Stimulated activated CD8-positive, alpha-beta memory T cell treated with anti-CD3 and anti-CD28 coated beads, Interleukin-7, amount 100 ng/mL, for 4 hours (primary cell): ENCODE results near the gene SLC51B.
"Not testable (repeated sequence)": the region's sequence is repeated elsewhere in the genome, so short reads cannot be mapped to it uniquely, and the experiment has no call there.

Source experiments
- DNase-seq, 2 donors: peaks; one replicate each; pipeline ENCODE4 v3.0.0-alpha.2; 2020; ENCODE audit warnings: low read depth in 2 of 2

Gene SLC51B

DNA sequence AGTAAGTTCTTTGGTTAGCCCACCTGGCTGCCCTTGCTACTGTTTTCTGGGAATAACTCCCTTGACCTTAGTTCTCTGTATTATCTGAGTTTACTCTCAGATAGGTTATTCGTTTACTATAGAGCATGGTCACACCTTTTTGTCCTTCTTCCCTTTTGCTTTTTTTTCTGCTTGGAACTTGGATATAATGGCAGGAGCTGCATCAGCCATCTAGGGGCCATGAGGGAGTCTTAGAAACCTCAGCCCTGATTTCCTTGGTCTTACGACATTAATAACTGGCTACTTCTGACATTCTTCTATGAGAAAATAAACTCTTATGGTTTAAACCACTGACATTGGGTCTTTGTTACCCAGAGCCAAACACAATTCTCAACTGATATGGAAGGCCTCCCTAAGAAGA, 3.4 kb upstream of the SLC51B start:
- DNase-seq = no peak

DNA sequence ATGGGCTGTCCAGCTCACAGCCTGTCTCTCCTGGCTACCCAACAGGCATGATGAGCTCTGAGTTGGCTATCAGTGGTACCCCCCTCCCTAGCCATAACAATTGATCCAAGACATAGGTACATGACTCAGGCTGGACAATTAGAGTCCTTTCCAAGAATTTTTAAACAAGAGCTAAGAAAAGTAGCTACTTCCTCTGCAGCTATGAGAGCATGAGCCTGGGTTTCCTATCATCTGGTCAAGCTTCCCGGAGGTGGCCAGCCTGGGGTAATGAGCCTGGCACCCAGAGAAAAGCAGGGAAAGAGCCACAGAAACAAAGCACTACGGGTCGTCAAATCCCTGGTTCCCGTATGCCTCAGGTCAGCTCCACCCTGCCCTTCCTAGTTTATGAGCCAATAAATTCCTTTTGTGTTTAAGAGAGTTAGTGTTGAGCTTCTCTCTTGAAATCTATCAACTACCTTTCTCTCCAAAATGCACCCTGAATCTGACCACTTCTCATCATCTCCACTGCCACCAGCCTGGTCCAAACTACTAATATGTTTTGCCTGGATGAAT, 2.3 kb upstream of the SLC51B start:
- DNase-seq = no peak

DNA sequence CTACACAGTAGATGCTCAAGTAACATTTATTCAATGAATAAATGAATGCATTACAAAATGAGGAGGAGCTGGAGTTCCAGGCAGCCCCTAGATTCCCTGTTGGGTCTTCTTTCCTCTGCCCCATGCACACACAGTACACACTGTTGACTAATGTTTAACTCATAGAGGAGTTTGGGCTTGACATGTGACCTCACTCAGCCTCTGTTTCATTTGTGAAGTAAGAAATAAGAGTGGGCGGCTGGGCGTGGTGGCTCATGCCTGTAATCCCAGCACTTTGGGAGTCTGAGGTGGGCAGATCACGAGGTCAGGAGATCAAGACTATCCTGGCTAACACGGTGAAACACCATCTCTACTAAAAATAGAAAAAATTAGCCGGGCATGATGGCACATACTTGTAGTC, 969 bp upstream of the SLC51B start:
- DNase-seq = not testable (repeated sequence)

DNA sequence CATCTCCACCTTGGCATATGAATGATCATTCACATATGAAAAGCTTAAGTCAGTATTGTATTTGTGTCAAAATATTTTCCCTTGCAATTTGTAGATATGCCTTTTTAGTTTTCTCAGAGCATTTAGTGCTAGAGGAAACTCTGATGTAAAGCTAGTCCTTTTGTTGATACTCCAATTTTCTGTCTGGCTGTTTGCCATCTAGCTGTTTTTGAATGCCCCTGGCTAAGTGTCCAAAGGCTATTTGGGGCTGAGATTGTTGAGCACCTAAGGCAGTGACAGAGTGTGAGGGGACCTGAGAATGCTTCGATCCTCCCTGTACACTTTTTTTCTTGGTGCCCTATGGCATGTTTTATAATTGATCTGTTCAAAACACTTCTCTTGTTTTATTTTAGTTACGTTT, 3.1 kb downstream of the SLC51B start:
- DNase-seq = no peak

DNA sequence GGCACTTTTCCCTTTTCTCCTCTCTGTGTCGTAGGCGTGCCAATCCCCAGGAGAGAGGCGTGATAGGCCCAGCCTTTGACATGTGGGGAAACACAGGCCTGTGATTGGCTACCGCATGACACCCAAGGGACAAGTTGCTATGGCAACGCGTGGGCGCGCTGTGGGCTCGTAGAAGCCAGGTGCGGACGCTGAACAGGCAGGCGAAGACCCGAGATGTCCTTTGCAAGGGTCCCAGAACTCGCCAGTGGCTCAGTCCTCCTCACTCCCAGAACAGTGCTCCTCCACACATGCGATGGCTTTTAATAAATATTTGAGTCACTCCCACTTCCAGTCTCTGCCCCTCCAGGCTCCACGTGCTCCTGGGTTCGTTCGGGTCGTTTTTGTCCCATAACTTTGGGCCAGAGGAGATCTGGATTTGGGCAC, 4.2 kb downstream of the SLC51B start:
- peak; percentile 82 to 86 for DNase-seq

DNA sequence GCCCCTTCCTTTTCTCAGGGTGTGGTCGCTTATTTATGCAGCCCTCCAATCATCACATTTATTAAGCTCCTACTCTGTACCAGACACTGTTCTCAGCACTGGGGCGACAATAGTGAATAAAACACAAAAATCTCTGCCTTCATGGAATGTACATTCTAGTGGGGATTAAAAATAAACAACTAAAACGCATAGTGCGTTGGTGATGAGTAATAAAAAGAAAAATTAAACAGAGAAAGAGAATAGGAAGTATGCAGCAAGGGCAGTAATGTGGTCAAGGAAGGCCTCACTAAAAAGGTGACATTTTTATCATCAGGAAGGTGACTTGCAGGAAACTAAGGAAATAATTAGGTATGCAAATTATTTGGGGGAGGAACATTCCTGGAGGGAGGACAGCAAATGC, 5.1 kb downstream of the SLC51B start:
- DNase-seq = no peak

DNA sequence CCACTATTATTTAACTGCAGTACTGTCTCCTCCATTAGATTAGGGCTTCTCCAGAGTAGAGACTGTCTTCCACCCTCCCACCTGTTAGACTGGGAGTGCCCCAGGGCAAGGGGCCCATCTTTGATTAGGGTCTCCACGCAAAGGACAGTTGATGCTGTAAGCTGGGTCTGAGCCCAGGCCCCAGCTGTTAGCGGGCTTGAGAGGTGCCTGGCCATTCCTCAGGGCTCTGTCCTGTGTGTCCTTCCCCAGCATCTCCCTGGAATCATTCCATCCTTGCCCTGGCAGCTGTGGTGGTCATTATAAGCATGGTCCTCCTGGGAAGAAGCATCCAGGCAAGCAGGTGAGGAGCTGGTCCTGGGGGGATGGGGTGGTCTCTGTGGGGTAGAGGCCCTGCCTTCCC, 6.1 kb downstream of the SLC51B start:
- DNase-seq = no peak

DNA sequence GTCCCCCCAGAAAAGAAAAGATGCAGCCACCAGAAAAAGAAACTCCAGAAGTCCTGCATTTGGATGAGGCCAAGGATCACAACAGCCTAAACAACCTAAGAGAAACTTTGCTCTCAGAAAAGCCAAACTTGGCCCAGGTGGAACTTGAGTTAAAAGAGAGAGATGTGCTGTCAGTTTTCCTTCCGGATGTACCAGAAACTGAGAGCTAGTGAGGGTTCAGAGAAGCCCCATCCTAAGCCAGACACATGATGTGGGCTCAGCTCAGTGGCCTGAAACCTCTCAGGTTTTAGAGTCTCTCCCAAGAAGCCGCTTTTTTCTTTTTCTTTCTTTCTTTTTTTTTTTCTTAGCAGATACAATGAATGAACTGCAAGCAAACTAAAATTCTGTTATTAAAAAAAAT, 7.8 kb downstream of the SLC51B start:
- DNase-seq = no peak

DNA sequence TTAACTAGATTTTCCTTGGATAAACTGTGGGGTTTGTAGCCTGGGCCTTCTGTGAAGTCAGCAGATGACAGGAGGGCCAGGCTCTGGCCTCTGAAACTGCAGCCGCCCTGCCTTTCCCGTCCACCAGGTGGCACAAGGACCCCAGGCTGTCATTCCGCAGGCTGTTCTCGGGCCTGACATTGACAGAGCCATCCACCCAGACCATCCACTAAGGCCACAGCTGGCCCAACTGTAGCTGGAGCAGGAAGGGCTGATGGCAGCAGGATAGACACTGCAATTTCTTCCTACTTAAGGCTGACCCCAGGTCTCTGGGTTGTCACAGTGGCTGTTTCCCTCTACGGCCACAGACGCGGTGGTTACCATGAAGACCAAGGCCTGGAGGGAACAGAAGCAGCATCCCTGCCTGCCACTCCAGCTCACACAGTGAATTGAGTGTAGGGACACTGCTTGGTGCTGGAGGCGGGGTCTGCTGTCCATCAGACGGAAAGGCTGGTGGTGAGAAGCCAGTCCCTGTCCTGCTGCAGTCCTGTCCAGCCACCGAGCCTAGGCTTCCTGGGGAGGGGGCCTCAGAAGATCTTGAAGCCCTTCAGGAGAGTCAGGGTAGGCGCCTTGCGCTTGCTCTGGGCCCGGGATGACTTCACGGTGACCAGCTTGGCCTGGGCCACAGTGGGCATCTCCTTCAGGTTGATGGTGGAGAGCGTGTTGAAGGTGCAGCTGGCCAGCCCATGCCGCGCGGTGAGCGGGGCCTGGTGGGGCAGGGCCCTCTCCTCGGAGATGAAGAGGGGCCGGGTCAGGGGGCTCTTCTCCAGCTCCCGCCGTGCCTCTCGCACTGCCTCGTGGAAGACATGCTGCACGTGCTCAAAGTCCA, 9.4 kb downstream of the SLC51B start:
- peak; percentile 12 to 23 for DNase-seq

DNA sequence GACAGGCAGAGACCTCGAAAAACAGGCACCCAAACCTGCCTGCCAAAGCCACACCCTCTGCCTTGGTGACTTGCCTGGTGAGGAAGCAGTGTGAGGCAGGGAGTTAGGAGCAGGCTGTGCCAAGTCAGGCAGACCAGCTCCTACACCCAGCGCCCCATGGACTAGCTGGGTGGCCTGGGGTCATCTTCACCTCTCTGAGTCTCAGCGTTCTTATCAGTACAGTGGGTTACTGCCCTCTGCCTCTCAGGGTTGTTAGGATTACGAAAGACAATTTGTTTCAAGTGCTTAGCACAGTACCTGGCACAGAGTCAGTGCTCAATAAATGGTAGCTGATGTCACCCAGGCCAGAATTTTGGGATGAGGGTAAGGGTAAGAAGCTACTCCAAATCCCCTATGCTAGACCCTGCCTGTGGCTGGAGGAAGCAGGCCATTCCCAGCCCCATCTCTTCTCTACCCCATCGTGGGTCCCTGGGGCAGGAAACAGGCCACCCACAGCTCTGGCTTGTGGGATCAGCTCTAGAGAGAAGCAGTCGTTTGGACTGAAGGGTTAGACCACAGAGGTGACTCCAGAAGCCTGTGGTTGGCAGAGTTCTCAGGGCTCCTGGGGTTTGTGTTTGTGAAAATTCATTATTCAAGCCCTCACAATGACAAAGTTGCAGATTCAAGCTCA, 10.1 kb downstream of the SLC51B start:
- no peak for DNase-seq

DNA sequence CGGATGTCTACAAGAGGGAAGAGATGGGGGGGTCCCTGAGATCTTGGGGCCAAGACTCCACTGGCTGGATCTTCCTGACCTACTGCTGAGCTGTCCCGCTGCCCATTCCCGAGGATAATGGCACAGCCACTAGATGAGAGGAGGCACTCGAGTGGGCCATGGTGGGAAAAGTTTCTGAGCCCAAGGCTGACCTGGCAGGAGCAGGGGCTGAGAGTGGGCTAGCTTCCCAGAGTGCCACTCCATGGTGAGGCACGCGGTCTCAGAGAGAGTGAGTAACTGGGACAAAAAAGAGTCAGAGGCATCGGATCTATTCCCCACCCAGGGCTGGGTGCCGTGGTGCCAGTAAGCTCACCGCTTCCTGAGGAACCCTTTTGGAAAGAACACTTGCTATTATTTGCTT, 10.9 kb downstream of the SLC51B start:
- no peak for DNase-seq

DNA sequence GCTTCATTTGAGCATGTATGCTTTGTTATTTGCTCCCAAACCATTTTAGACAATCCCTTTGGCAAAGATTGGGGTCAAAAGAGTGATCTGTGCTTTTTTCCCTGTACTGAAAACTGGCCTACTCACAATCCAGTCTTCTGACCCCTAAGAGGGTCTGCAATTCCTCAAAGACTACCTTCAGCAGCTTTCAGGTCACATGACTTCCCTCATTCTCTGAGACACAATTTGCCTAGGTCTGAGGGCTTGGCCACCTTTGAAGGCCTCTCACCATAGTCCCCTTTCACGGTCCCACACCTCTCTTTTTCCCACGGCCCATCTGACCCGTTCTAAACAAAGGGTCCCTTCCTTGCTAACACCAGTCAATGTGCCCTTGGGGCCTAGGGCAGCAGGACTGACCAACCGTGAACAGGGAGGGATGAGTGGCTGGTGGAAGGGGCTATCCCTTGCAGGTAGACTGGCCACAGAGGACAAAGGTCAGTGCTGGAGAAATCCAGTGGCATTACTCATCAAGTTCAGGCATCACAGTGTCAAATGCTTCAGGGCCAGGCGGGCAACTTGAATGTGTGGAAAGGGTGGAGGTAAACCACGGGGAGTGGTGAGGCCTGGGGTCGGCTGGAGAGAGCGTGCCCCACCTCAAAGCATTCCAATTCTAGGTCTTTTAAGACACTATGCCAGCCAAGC, 11.8 kb downstream of the SLC51B start:
- DNase-seq = no peak

DNA sequence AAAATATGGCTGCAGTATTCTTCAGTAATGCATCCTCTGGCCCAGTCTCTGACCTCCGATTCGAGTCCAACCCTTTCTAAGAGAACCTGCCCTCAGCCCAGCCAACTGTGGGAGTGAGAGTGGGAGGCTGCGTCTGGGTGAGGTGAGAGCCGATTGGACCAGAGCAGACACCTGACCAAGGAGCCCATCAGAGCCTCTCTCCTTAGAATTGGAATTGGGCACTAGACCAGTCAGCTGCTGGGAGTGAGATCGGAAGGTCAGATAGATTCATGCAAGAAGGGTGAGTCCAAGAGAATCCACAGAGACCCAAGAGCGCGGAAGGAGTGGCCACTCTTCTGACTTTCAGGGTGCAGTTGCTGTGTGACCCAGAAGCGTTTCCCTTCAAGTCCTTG, 12.4 kb downstream of the SLC51B start:
- DNase-seq = no peak

DNA sequence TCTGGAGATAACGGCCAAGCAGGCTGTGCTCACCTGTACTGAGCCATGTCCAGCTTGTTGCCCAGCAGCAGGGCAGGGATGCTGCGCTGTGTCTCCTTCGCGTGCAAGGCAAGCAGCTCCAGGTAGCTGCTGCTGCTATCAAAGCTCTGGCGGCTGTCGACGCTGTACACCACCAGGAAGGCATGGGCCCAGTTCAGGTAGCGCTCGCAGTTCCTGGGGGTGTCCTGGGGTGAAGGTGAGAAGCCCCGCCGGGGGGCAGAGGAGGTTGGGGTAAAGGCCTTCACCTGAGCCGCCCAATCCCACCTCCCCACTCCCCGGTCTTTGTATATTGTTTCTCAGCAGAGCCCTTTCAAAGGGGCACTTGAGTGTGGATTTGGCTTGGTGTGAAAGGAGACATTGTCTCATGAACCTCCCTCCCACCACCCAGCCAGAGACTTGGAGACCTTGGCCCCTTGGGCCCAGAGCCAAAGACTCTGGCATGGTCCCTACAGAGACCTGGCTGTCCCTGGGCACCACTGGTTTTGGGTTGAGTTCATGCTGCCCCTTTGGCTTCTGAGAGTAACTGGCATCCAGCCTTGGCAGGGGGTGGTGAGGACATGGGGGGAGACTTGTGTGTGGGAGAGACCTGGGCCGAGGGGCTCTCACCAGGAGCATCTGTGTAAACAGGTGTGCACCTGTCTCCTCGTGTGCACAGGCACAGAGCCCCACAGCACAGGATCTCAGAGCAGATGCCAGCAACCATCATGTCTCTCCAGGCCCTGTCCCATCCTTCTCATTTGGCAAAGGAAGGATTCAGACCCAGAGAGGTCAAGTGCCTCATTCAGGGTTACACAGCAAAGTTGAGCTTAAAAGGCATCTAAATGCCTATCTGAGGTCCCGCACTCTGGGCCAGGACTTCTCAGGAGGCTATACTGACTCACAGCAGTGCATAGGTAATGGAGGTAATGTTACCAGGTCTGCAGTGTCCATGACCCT, 13.5 kb downstream of the SLC51B start:
- DNase-seq = no peak

DNA sequence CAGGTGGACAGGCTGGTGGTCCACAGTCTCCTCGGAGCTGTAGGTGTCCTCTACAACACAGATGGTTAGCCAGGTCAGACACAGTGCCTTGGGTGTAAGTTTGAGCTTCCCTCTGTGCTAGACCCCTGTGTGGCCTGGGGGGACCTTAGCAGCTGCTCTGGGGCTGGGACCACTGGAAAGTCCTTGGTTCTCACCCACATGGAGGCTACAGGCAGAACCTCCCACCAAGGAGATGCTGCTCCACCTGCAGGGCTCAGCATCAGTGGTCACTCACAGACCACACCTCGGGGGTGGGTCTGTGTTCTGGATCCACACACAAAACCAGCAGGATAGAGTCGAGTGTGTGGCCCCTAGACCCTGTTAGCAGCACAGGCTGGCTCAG, 14.2 kb downstream of the SLC51B start:
- no peak for DNase-seq

DNA sequence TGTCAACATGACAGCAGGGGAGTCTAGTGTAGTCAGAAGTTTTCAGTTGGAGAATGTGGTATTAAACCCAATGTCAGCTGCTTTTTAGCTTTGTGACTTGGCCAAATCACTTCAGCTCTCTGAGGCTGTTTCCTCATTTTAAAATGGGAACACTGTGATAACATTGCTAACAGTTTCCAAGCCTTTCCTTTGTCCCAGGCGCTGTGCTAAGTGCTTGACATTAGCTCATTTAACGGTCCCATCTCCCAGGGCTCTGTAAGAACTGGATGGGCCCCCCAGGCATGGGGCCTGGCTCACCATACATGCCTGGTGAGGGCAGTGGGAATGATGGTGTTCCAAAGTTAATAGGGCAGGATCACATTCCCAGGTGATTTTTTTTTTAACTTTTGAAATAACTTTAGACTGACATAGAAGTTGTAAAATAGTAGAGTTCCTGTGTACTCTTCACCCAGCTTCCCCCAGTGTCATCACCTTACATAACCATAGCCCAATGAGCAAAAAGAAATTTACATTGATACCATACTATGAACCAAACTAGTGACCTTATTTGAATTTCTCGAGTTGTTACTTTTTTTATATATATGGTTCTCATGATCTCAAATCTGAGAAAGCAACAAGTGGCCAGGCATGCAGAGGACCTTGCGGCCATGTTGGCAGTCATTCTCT, 14.9 kb downstream of the SLC51B start:
- no peak for DNase-seq

DNA sequence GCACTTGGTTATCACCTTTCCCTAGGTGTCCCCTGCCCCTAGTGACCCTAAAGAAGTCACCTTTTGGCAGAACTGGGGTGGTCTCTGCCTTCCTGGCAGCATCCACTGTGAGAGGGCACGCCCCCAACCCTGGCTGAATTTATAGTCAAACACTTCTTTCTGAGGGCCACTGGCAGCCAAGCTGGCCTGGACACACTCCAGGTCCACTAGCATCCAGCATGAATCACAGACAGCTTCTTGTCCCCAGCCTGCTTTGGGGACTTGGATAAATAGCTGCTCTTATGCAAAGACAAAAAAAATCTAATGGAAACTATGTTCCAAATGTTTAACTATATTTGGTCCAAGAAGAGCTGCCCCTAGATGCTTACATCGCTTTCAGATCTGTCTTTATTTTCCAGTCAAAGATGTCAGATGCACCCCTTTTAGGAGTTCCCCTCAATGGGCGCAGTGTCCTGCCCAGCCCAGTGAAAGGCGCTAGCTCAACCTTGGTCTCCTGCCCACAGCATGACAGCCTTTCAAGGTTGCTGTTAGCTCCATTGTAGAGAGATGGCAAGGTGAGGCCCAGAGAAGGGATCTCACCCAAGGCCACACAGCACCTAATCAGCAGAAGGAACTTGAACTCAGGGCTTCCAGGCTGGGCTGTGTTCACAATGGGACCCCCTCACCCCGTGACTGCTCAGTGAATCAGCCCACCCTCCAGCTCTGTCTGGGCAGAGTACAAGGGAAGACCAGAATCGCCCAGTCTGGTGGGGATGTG, 15.6 kb downstream of the SLC51B start:
- DNase-seq = no peak

DNA sequence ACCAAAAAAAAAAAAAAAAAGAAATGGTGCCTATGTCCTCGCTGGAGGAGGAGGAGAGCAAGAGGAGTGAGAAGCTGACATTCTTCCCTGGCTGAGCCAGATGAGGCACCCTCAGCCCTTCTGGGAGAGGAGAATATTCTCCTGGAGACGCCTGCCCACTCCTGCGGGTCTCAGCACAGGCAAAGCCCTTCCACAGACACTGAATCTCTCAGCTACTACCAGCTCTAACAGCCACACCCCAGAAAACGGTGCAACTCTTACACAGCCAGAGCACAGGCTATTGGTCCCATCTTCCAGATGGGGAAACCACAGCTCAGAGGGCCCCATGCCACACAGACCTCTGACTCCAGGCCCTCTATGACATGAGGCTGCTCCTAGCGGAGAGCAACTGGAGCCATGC, 16.9 kb downstream of the SLC51B start:
- no peak for DNase-seq

DNA sequence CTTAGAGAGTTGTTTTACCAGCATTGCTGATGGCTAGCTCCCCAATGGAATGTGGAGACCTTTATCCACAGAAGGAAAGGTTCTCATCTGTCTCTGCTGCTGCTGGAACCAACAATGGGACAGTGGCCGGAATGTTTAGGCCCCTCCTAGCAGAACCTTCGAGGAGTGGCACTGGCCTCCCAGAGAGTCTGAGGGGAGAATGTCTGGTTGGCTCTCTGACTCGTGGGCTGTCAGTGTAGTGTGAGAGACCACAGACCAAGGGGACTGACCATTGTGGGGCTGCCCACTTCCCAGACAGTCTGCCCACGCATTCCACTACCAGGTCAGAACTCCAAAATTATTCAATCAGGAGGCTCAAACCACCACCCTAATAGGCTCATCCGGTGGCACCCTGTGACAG, 17.5 kb downstream of the SLC51B start:
- no peak for DNase-seq

DNA sequence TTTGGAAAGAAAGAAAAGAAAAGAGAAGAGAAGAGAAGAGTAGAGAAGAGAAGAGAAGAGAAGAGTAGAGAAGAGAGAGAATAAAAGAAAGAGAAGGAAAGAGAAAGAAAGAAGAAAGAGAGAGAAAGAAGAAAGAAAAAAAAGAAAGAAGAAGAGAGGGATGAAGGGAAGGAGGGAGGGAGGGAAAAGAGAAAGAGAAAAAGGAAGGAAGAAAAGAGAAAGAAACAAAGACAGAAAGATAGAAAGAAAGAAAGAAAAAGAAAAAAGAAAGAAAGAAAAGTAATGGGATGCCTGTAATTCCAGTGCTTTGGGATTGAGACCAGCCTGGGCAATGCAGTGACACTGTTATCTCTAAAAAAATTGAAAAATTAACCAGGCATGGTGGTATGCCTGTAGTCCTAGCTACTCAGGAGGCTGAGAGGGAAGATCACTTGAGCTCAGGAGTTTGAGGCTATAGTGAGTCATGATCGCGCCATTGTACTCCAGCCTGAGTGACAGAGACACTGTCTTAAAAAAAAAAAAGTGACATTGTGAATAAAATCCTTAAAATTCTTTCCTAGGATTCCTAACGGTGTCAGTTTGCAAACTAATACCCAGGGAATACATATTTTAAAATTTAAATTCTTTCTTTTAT, 20.9 kb downstream of the SLC51B start:
- no peak for DNase-seq
